Tibial nerve (tissue), 3 donors: Measurements from ENCODE around the gene OR2V2.

Experiments
- POLR2A ChIP-seq, 2 donors: fragments of 450-650 bp; IDR thresholded peaks; one replicate each; pipeline ENCODE4 v1.6.1; 2017; ENCODE audit warnings: antibody characterized with exemption in 2 of 2, mild to moderate bottlenecking in 2 of 2, moderate library complexity in 2 of 2
- TF ChIP-seq, protein P1 (sequence below), 5 experiments: fragments of 200-600 bp in 3 of 5; fragments of 450-650 bp in 2 of 5; sonication (generic) in 3 of 5; IDR thresholded peaks; one replicate each; pipeline ENCODE4 v1.5.1; 2016 to 2019; ENCODE audit warnings: antibody characterized with exemption in 5 of 5, mild to moderate bottlenecking in 3 of 5, moderate library complexity in 2 of 5

DNA sequence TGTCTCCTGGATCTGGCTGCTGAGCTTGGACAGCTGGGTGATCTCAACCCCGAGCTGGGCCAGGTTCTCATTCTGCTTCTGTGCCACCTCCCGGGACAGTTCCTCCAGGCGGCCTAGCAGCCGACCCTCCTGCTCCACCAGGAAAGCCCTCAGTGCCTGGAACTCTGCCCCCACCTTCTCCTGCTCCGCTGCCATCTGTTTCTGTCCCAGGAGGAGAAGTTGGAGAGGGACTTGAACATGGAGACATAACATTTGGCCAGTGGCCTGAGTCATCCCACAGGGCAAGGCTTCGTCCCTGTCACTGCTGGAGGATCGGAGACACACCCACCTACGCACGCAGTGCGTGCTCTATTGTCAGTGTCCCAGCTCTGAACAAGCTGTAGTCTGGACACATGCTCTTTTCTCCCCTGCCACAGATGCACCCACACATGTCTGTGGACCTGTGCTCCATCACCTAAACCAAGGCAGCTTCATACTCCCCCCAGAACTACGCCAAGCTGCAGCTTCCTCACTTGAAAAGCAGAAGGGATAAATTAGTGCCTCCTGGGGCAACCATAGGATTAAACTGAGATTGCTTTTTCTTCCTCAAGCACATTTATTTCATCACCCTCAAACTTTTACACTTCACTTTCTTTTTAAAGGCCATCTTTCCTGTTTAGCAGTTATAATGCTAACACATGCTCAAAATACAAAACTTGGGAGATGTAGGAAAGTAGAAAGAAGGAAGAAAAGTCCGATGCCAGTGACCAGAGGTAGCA lies 52.7 kb downstream of the OR2V2 start:
- TF ChIP-seq POLR2A (IDR thresholded peaks at IDR 0.05) = no peak
- TF ChIP-seq, protein P1, sequence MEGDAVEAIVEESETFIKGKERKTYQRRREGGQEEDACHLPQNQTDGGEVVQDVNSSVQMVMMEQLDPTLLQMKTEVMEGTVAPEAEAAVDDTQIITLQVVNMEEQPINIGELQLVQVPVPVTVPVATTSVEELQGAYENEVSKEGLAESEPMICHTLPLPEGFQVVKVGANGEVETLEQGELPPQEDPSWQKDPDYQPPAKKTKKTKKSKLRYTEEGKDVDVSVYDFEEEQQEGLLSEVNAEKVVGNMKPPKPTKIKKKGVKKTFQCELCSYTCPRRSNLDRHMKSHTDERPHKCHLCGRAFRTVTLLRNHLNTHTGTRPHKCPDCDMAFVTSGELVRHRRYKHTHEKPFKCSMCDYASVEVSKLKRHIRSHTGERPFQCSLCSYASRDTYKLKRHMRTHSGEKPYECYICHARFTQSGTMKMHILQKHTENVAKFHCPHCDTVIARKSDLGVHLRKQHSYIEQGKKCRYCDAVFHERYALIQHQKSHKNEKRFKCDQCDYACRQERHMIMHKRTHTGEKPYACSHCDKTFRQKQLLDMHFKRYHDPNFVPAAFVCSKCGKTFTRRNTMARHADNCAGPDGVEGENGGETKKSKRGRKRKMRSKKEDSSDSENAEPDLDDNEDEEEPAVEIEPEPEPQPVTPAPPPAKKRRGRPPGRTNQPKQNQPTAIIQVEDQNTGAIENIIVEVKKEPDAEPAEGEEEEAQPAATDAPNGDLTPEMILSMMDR (IDR thresholded peaks at IDR 0.05) = no peak
